ENCODE results near the gene ARAP2.

DNA sequence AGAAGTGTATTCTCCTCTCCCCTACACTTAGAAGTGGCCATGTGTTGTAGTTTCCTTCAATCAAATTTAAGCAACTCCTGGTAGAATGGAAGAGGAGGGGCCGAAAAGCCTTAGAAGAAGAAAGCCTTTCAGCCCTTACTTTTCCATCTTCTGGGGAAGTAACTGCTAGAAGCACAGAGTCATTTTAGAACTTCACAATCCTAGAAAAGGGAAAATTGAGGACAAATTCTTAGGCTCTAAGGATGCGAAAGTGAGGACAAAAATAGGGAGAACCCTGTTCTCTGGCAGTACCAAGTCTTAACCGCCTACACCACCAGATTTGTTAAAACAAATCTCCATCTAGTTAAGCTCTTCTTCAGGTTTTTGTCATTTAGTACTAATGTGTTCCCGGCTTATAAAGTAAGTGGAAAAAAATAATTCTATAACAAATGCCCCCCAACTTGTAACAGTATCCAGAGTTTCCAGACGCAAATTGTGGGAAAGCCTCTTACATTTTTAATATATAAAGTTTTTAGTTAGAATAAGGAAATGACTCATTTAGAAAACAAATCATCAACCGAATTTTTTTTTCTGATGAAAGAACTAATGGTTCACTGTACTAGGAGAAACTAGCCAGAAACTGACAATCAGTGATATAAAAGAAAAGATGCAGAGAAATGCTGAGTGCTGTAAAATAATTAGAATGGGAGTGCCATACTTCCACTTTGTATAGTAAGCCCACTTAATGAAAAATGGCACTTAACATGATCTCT is 76.0 kb downstream of the ARAP2 start:
- TF ChIP-seq CTCF (IDR thresholded peaks at IDR 0.05) = no peak
- TF ChIP-seq POLR2A (IDR thresholded peaks at IDR 0.05) = no peak
- no peak for TF ChIP-seq EP300 (IDR thresholded peaks at IDR 0.05)

Data from tibial nerve (tissue), 4 donors.